Neural cell (in vitro differentiated cells): Measurements from ENCODE around the gene GTF2IRD1. TPM values are rescaled to one million over a fixed set of nuclear protein-coding genes. Genes with fewer than 3 reads are reported as not detected.
A peak's percentile ranks its signal among the peaks of the same experiment; 100 is the strongest.

Experiments used
- H2AFZ ChIP-seq: fragments of 200-600, 300-800 bp; sonication (generic), shearing (Covaris generic); 2 replicates; pipeline ENCODE4 v1.6.0; 2014; ENCODE audit warnings: low read depth, mild to moderate bottlenecking, antibody characterized with exemption, low read length, moderate library complexity
- H3F3A ChIP-seq: fragments of 200-600 bp; shearing (Covaris generic); 2 replicates; pipeline ENCODE4 v1.6.1; 2016; ENCODE audit warnings: mild to moderate bottlenecking, moderate library complexity, mixed read lengths, antibody characterized with exemption, low read length; ENCODE audit not compliant: insufficient read depth, poor library complexity, severe bottlenecking
- H3K27ac ChIP-seq: fragments of 200-600, 300-800 bp; sonication (generic), shearing (Covaris generic); 2 replicates; pipeline ENCODE4 v1.5.1; 2014; ENCODE audit warnings: mild to moderate bottlenecking, low read length, moderate library complexity
- H3K27me3 ChIP-seq: fragments of 300-800, 200-600 bp; sonication (generic), shearing (Covaris generic); 2 replicates; pipeline ENCODE4 v1.6.0; 2014; ENCODE audit warnings: mild to moderate bottlenecking, low read depth, low read length, moderate library complexity; ENCODE audit not compliant: insufficient read depth
- H3K36me3 ChIP-seq: fragments of 300-800, 200-600 bp; sonication (generic), shearing (Covaris generic); 2 replicates; pipeline ENCODE4 v1.5.1; 2014; ENCODE audit warnings: mild to moderate bottlenecking, antibody characterized with exemption, low read length, moderate library complexity; ENCODE audit not compliant: insufficient read depth
- H3K4me2 ChIP-seq: fragments of 300-800, 200-600 bp; sonication (generic), shearing (Covaris generic); 2 replicates; pipeline ENCODE4 v1.6.0; 2014; ENCODE audit warnings: mild to moderate bottlenecking, low read length
- H3K4me3 ChIP-seq: fragments of 300-800, 200-600 bp; sonication (generic), shearing (Covaris generic); 2 replicates; pipeline ENCODE4 v1.5.1; 2014; ENCODE audit warnings: mild to moderate bottlenecking, low read length, moderate library complexity
- H3K79me2 ChIP-seq: fragments of 200-600 bp; shearing (Covaris generic); replicated peaks from 2 replicates; pipeline ENCODE4 v1.6.0; 2014; ENCODE audit warnings: mild to moderate bottlenecking, low read length, moderate library complexity; ENCODE audit not compliant: insufficient read depth
- H3K9ac ChIP-seq: fragments of 300-800, 200-600 bp; sonication (generic), shearing (Covaris generic); 2 replicates; pipeline ENCODE4 v1.6.1; 2016; ENCODE audit warnings: mild to moderate bottlenecking, low read length, mixed read lengths
- H3K9me2 ChIP-seq: fragments of 200-600 bp; shearing (Covaris generic); 2 replicates; pipeline ENCODE4 v1.6.1; 2016; ENCODE audit warnings: mild to moderate bottlenecking, low read length, mixed read lengths; ENCODE audit not compliant: insufficient read depth
- H3K9me3 ChIP-seq: fragments of 200-600, 300-800 bp; sonication (generic), shearing (Covaris generic); 2 replicates; pipeline ENCODE4 v1.6.1; 2016; ENCODE audit warnings: mild to moderate bottlenecking, mixed run types, low read length, moderate library complexity, mixed read lengths
- H4K20me1 ChIP-seq: fragments of 200-600 bp; shearing (Covaris generic); 2 replicates; pipeline ENCODE4 v1.6.1; 2016; ENCODE audit warnings: mild to moderate bottlenecking, mixed run types; ENCODE audit not compliant: insufficient read depth
- EZH2 ChIP-seq: fragments of 200-600, 300-800 bp; shearing (Covaris generic), sonication (generic); IDR thresholded peaks from 2 replicates; pipeline ENCODE4 v1.6.1; 2014; ENCODE audit warnings: antibody characterized with exemption, low read length, borderline replicate concordance, mild to moderate bottlenecking; ENCODE audit not compliant: insufficient read depth, poor library complexity, severe bottlenecking
- MXI1 ChIP-seq: fragments of 450-650 bp; conservative IDR thresholded peaks from 2 replicates; pipeline ENCODE4 v1.6.1; 2014; ENCODE audit warnings: antibody characterized with exemption, mild to moderate bottlenecking; ENCODE audit not compliant: poor library complexity, severe bottlenecking
- POLR2AphosphoS5 ChIP-seq: IDR thresholded peaks from 2 replicates; pipeline ENCODE4 v1.6.1; 2012
- RAD21 ChIP-seq: fragments of 450-650 bp; conservative IDR thresholded peaks from 2 replicates; pipeline ENCODE4 v1.6.1; 2014; ENCODE audit warnings: antibody characterized with exemption, mild to moderate bottlenecking, moderate library complexity
- SMC3 ChIP-seq: fragments of 450-650 bp; conservative IDR thresholded peaks from 2 replicates; pipeline ENCODE4 v1.6.1; 2014; ENCODE audit warnings: antibody characterized with exemption, mild to moderate bottlenecking, moderate library complexity; ENCODE audit not compliant: poor library complexity
- TAF1 ChIP-seq: IDR thresholded peaks from 2 replicates; pipeline ENCODE4 v1.6.1; 2012; ENCODE audit warnings: low read depth
- polyA plus RNA-seq: library from polyadenylated mRNA; depleted of rRNA; stranded (reverse); fragments of >200 nt; gene quantifications from 2 replicates; pipeline ENCODE4 v1.2.3, GENCODE V29; 2014
- TF ChIP-seq, protein P1 (sequence below): fragments of 450-650 bp; IDR thresholded peaks from 2 replicates; pipeline ENCODE4 v1.5.1; 2014; ENCODE audit warnings: antibody characterized with exemption, mild to moderate bottlenecking, moderate library complexity; ENCODE audit not compliant: poor library complexity, severe bottlenecking
- TF ChIP-seq, protein P2 (sequence below): IDR thresholded peaks from 2 replicates; pipeline ENCODE4 v1.6.1; 2012; ENCODE audit warnings: borderline replicate concordance

Gene GTF2IRD1
- polyA plus RNA-seq, 1 donor from 2014 or later: 31.9 TPM

DNA sequence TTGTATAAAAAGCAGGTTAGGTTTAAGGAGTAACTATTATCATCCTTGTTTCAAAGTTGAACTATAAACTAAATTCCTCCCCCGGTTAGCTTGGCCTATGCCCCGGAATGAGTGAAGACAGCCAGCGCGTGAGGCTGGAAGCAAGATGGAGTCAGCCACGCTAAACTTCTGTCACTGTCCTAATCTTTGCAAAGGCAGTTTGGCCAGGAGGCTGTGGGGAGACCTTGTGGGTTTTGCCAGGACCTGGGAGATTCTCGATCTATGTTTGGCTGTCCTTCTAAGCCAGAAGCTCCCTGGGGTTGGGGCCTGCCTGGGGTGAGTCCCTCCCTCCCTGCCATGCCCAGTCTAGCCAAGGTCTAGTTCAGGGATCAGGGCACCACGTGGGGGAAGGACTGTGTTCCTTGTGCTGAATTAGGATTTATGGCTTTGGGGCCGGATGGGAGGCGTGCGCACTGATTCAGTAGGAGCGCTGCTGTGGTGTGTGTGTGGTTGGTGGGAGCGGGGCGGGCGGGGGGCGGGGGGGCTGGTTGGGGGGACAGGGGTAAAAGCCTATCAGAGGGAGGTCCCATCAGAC lies 871 bp upstream of the GTF2IRD1 start:
- Histone ChIP-seq H3F3A (no peaks in the 10 kb centered on the region), H4K20me1 (no peaks in the 10 kb centered on the region), H3K4me2 (no peak overlapping the region), H3K9me2 (no peaks in the 10 kb centered on the region), H2AFZ (peak overlapping the region; percentile 83), H3K9ac (peak overlapping the region; percentile 93), H3K27ac (peak overlapping the region; percentile 88), H3K27me3 (no peaks in the 10 kb centered on the region), H3K9me3 (no peaks in the 10 kb centered on the region), H3K79me2 (peaks cover 42% of the 10 kb centered on the region), H3K36me3 (no peaks in the 10 kb centered on the region), H3K4me3 (peak overlapping the region; percentile 90)
- TF ChIP-seq MXI1: no peak
- TF ChIP-seq EZH2: no peak

DNA sequence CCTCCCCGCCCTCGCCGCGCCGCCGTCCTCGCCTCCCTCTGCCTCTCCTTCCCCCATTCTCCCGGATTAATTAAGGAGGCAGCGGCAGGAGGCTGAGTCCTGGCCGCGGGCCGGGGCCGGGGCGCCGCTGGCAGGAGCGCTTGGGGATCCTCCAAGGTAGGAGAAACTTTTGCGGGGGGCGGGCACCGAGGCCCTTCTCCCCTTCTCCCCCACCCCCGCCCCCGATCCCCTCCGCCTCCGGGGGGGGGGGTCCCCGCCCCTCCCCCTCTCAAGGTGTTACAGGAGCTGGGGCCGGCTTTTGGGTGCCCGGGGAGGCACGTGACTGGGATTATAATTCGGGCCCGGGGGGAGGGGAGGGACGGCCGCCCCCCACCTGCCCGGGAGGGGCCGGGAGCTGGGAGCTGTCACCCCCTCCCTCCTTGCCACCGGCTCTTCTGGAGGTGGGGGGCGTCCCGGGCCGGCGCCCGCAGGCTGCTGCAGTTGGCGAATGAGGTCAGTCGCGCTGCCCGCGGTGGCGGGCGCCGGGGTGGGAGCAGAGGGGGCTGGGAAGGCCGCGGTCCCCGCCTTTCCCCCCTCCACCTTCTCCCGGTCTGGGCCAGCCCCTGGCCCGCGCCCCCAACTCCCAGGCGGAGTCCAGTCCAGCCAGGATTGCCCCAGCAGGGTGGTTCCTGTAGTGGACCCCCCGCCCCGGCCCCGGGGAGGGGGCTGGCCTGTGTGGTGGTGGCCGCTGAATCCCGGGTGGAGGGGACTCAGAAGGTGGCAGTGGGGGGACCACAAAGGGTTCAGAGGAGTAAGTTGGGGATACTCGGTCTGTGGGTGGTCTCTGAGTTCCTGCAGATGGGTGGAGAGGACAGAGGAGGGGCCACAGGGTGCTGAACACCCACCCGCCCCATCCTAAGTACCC lies 567 bp downstream of the GTF2IRD1 start:
- peak overlapping the region; percentile 27 for H2AFZ ChIP-seq
- H3K36me3 ChIP-seq: no peaks in the 10 kb centered on the region
- H3K4me2 ChIP-seq: peak overlapping the region; percentile 73
- no peaks in the 10 kb centered on the region for H3K9me2 ChIP-seq
- peak overlapping the region; percentile 90 for H3K4me3 ChIP-seq
- no peaks in the 10 kb centered on the region for H4K20me1 ChIP-seq
- TF ChIP-seq TAF1 (peak; percentile 18), MXI1 (peak; percentile 20), EZH2 (no peak), SMC3 (peak; percentile 24), RAD21 (no peak), POLR2AphosphoS5 (no peak)
- TF ChIP-seq, protein P1, sequence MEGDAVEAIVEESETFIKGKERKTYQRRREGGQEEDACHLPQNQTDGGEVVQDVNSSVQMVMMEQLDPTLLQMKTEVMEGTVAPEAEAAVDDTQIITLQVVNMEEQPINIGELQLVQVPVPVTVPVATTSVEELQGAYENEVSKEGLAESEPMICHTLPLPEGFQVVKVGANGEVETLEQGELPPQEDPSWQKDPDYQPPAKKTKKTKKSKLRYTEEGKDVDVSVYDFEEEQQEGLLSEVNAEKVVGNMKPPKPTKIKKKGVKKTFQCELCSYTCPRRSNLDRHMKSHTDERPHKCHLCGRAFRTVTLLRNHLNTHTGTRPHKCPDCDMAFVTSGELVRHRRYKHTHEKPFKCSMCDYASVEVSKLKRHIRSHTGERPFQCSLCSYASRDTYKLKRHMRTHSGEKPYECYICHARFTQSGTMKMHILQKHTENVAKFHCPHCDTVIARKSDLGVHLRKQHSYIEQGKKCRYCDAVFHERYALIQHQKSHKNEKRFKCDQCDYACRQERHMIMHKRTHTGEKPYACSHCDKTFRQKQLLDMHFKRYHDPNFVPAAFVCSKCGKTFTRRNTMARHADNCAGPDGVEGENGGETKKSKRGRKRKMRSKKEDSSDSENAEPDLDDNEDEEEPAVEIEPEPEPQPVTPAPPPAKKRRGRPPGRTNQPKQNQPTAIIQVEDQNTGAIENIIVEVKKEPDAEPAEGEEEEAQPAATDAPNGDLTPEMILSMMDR: no peak
- TF ChIP-seq, protein P2, sequence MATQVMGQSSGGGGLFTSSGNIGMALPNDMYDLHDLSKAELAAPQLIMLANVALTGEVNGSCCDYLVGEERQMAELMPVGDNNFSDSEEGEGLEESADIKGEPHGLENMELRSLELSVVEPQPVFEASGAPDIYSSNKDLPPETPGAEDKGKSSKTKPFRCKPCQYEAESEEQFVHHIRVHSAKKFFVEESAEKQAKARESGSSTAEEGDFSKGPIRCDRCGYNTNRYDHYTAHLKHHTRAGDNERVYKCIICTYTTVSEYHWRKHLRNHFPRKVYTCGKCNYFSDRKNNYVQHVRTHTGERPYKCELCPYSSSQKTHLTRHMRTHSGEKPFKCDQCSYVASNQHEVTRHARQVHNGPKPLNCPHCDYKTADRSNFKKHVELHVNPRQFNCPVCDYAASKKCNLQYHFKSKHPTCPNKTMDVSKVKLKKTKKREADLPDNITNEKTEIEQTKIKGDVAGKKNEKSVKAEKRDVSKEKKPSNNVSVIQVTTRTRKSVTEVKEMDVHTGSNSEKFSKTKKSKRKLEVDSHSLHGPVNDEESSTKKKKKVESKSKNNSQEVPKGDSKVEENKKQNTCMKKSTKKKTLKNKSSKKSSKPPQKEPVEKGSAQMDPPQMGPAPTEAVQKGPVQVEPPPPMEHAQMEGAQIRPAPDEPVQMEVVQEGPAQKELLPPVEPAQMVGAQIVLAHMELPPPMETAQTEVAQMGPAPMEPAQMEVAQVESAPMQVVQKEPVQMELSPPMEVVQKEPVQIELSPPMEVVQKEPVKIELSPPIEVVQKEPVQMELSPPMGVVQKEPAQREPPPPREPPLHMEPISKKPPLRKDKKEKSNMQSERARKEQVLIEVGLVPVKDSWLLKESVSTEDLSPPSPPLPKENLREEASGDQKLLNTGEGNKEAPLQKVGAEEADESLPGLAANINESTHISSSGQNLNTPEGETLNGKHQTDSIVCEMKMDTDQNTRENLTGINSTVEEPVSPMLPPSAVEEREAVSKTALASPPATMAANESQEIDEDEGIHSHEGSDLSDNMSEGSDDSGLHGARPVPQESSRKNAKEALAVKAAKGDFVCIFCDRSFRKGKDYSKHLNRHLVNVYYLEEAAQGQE: peak; percentile 29
- H3K9ac ChIP-seq: peak overlapping the region; percentile 93
- H3K27ac ChIP-seq: peak overlapping the region; percentile 82
- H3K9me3 ChIP-seq: no peaks in the 10 kb centered on the region
- H3F3A ChIP-seq: no peaks in the 10 kb centered on the region
- H3K79me2 ChIP-seq: peaks cover 45% of the 10 kb centered on the region
- H3K27me3 ChIP-seq: no peaks in the 10 kb centered on the region
